NCI-H1092 treated with DMSO at 0.1 percent for 48 hours (cell line): ENCODE data around the gene SSU72.
"Not testable (repeated sequence)": the region's sequence is repeated elsewhere in the genome, so short reads cannot be mapped to it uniquely, and the experiment has no call there.

Experiments used
- DNase-seq: peaks from one replicate; lab custom pipeline; 2025; lab: John Stamatoyannopoulos, UW

The SSU72 gene

GRCh38 chr1:1526476-1526875 lies 48.2 kb downstream of the SSU72 start:
- not testable (repeated sequence) for DNase-seq

GRCh38 chr1:1524750-1525383 lies 49.8 kb downstream of the SSU72 start:
- DNase-seq: not testable (repeated sequence)

- DNase-seq: not testable (repeated sequence)
Measured at GRCh38 chr1:1523651-1524050, 51.0 kb downstream of the SSU72 start.

GRCh38 chr1:1523226-1523625 lies 51.4 kb downstream of the SSU72 start:
- not testable (repeated sequence) for DNase-seq

- not testable (repeated sequence) for DNase-seq
Measured at GRCh38 chr1:1522536-1522935, 52.1 kb downstream of the SSU72 start.

- DNase-seq: no peak
Measured at GRCh38 chr1:1521331-1521730, 53.3 kb downstream of the SSU72 start.

- DNase-seq: not testable (repeated sequence)
Measured at GRCh38 chr1:1519805-1520505, 54.7 kb downstream of the SSU72 start.

- DNase-seq: not testable (repeated sequence)
Measured at GRCh38 chr1:1518621-1519007, 56.0 kb downstream of the SSU72 start.

- no peak for DNase-seq
Measured at GRCh38 chr1:1517973-1518620, 56.6 kb downstream of the SSU72 start.

GRCh38 chr1:1516923-1517322 lies 57.7 kb downstream of the SSU72 start:
- DNase-seq: not testable (repeated sequence)

- not testable (repeated sequence) for DNase-seq
Measured at GRCh38 chr1:1514376-1514775, 60.3 kb downstream of the SSU72 start.

- not testable (repeated sequence) for DNase-seq
Measured at GRCh38 chr1:1513675-1514074, 61.0 kb downstream of the SSU72 start.

- DNase-seq: not testable (repeated sequence)
Measured at GRCh38 chr1:1512425-1512824, 62.2 kb downstream of the SSU72 start.

GRCh38 chr1:1511533-1512285 lies 63.0 kb downstream of the SSU72 start, which contains the start of gene ATAD3A:
Gene ATAD3A, plus strand, starts transcription at chr1:1512162. Its CDS starts 107 bp downstream, at chr1:1512269.
- peak; percentile 88 for DNase-seq

- no peak for DNase-seq
Measured at GRCh38 chr1:1510912-1511532, 63.6 kb downstream of the SSU72 start.

- DNase-seq: not testable (repeated sequence)
Measured at GRCh38 chr1:1509465-1509850, 65.2 kb downstream of the SSU72 start.

- DNase-seq: not testable (repeated sequence)
Measured at GRCh38 chr1:1508775-1509464, 65.7 kb downstream of the SSU72 start.

GRCh38 chr1:1507305-1507704 lies 67.4 kb downstream of the SSU72 start:
- DNase-seq: no peak

- DNase-seq: not testable (repeated sequence)
Measured at GRCh38 chr1:1505801-1506200, 68.9 kb downstream of the SSU72 start.

- peak; percentile 13 for DNase-seq
Measured at GRCh38 chr1:1505366-1505798, 69.3 kb downstream of the SSU72 start.

GRCh38 chr1:1504777-1505365 lies 69.8 kb downstream of the SSU72 start:
- peak; percentile 51 for DNase-seq
